ENCODE measurements around the gene THOC6.

DNA sequence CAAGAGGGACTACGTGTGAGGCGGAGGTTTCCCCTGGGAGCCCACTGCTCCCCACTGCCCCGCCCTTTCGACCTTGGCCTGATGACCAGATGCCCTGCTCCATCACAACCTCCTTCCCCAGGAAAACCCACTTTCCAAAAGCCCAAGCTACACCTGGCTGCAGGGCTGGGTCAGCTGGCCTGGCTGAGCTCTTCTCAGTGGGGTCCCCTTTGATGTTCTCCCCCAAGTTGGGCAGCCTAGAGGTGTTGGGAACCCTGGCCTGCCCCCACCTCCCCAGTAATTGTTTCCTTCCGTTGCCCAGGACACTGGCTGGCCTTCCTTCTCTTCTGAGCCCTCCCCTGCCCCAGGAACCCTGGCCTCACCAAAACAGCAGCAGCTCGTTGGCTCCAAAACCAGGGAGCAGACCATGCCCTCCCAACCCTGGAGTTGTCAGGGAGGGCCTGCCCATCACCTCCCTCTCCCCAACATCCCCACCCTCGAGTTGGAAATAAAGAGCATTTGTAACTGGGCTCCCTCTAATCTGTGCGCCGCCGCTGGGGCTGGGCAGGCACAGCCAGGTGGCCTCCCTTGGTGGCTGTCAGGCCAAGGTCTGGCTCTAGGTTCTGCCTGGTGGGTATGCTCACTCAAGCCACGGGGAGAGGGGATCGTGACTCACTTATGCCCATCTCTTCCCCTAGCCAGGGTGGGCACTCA, 9.7 kb upstream of the THOC6 start:
- TF ChIP-seq ZNF274 (IDR thresholded peaks at IDR 0.05; ENCODE audit: low read depth, low read length) (no peak), YY1 (IDR thresholded peaks at IDR 0.05; ENCODE audit: insufficient read depth, insufficient read length) (no peak)

Data from NT2/D1 (cell line).